Activated CD8-positive, alpha-beta T cell treated with anti-CD3 and anti-CD28 coated beads for 36 hours (primary cell): ENCODE measurements around the gene KCNMA1. TPM values are rescaled to one million over a fixed set of nuclear protein-coding genes. Genes with fewer than 3 reads are reported as not detected.

Experiments
- ATAC-seq: fragments of 200-7000 bp; cut with Tn5 transposase; one replicate; pipeline ENCODE4 v1.10.0; 2021; ENCODE audit warnings: mild to moderate bottlenecking, moderate library complexity
- CTCF ChIA-PET: fragments of 350-600 bp; sonication (Branson Sonifier 250); formaldehyde crosslinking; loops from one replicate; lab custom pipeline; 2021; ENCODE audit warnings: antibody characterized with exemption; lab: Charles Lee
- POLR2A ChIA-PET: fragments of 350-600 bp; sonication (Branson Sonifier 250); formaldehyde crosslinking; loops from one replicate; lab custom pipeline; 2021; ENCODE audit warnings: antibody characterized with exemption; lab: Charles Lee
- DNase-seq: peaks from one replicate; pipeline ENCODE4 v3.0.0-alpha.2; 2020
- H3K27ac Mint-ChIP-seq: one replicate; pipeline ENCODE4 v1.8.0; 2021; ENCODE audit warnings: mild to moderate bottlenecking, mixed read lengths
- H3K27me3 Mint-ChIP-seq: one replicate; pipeline ENCODE4 v1.8.0; 2021; ENCODE audit warnings: mixed read lengths
- H3K36me3 Mint-ChIP-seq: one replicate; pipeline ENCODE4 v1.8.0; 2021; ENCODE audit warnings: low read depth, mixed read lengths
- H3K4me1 Mint-ChIP-seq: one replicate; pipeline ENCODE4 v1.8.0; 2021; ENCODE audit warnings: low read depth, mixed read lengths
- H3K4me3 Mint-ChIP-seq: one replicate; pipeline ENCODE4 v1.8.0; 2021; ENCODE audit warnings: mild to moderate bottlenecking, moderate library complexity, mixed read lengths
- H3K9me3 Mint-ChIP-seq: one replicate; pipeline ENCODE4 v1.8.0; 2021; ENCODE audit warnings: mixed read lengths
- intact Hi-C: fragments of 100-400 bp; cut with micrococcal nuclease; formaldehyde crosslinking; loops from one replicate; pipeline ENCODE4 v1.10.0; 2022
- total RNA-seq, 2 experiments: library from RNA; stranded (reverse); gene quantifications; one replicate each; pipeline ENCODE4 v1.2.3, GENCODE V29; 2021
- TF ChIP-seq, protein P1 (sequence below): fragments of 200-600 bp; IDR thresholded peaks from one replicate; pipeline ENCODE4 v1.8.0; 2022; ENCODE audit warnings: antibody characterized with exemption, mild to moderate bottlenecking

KCNMA1 gene
- total RNA-seq, 2 experiments from 2014 or later = 0.18 TPM; not detected in 1

DNA sequence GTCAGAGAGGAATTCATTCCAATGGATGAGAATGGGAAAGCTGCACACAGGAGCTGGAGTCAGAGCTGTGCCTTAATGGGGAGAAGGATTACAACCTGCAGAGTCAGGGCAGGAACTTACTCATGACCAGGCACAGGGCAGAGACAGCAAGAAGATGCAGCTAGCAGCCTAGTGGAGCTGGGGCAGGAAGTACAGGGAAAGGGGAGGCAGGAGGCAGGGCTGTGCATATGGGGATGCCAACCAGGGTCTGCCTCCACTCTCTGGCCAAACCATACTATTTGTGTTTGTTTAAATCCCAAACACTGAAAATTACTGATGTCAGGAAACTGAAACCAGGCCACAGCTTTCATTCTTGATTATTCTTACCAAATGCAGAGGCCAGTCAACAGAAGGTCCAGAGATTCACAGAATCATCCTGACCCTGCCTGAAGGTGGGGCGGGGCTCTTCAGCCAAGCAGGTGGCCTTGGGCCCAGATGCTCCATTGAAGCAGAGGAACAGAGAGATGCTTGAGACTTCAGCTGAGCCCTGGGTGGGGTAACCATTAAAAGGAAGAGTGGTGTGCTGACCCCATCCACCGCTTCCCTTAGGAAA, 461.9 kb downstream of the KCNMA1 start:
- Mint-ChIP-seq H3K36me3 (no peaks in the 10 kb centered on the region), H3K9me3 (no peaks in the 10 kb centered on the region)
- intact Hi-C loops = loop anchor here (2.0 to 10.0 kb wide), 2 partner anchors 229 to 469 kb away; no protein-coding TSS in a partner anchor

DNA sequence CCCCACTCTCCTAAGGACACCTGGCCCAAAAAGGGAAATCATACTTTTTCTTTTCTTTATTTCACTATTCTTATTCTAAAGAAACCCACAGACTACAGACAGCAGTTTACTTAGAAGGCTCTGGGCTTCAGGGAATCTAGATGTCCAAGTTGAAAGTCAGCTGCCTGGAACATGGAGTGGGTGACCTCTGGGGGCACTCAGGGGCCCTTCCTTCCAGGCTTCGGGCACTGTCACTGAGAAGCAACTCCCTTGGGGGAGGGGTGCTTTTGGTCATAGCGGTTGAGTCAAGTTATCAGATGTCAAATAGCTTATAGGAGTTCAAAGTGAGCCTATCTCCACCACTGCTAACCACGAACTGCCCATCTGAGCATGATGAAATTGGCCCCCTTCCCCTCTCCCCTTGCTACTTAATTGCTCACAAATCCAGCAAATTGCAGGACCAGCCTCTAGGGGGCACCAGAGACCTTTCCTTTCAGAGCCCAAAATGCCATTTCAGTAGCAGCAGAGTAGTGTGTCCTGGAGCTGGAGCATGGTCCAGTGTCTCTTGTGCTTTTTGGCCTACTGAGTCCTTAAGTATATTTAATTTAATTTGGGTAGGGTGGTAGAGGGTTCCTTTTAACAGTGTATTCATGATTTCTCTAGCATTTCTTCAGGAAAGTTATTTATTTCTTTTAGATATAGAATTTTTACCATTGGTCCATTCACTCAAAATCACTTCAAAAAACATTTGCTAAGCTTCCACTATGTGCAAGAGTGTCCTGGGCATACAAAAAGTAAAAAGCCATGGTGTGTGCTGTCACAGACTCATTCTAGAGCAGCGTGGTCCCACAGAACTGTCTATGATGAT, 463.8 kb downstream of the KCNMA1 start:
- peaks cover 1% of the 10 kb centered on the region for H3K27me3 Mint-ChIP-seq
- ChIA-PET CTCF (interaction anchor here (0.6 to 7.9 kb wide), 36 partner anchors 8 to 543 kb away, joined by 3 to 161 read pairs (median 4); no protein-coding TSS in a partner anchor), POLR2A (no interaction called here)
- TF ChIP-seq, protein P1, sequence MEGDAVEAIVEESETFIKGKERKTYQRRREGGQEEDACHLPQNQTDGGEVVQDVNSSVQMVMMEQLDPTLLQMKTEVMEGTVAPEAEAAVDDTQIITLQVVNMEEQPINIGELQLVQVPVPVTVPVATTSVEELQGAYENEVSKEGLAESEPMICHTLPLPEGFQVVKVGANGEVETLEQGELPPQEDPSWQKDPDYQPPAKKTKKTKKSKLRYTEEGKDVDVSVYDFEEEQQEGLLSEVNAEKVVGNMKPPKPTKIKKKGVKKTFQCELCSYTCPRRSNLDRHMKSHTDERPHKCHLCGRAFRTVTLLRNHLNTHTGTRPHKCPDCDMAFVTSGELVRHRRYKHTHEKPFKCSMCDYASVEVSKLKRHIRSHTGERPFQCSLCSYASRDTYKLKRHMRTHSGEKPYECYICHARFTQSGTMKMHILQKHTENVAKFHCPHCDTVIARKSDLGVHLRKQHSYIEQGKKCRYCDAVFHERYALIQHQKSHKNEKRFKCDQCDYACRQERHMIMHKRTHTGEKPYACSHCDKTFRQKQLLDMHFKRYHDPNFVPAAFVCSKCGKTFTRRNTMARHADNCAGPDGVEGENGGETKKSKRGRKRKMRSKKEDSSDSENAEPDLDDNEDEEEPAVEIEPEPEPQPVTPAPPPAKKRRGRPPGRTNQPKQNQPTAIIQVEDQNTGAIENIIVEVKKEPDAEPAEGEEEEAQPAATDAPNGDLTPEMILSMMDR = peak; percentile 87
- intact Hi-C loops = loop anchor here (2.0 to 10.0 kb wide), 2 partner anchors 231 to 471 kb away; no protein-coding TSS in a partner anchor
- H3K4me1 Mint-ChIP-seq = no peaks in the 10 kb centered on the region
- no peak overlapping the region for H3K27ac Mint-ChIP-seq
- peak; percentile 66 for ATAC-seq
- DNase-seq = peak; percentile 84
- no peaks in the 10 kb centered on the region for H3K9me3 Mint-ChIP-seq
- no peak overlapping the region for H3K4me3 Mint-ChIP-seq
- H3K36me3 Mint-ChIP-seq = no peaks in the 10 kb centered on the region

More for the DNA sequence above, 461.9 kb downstream of the KCNMA1 start:
- Mint-ChIP-seq H3K27ac (no peak overlapping the region), H3K4me1 (no peaks in the 10 kb centered on the region), H3K4me3 (no peak overlapping the region), H3K27me3 (peaks cover 1% of the 10 kb centered on the region)
- ATAC-seq = no peak
- no peak for DNase-seq
- CTCF ChIA-PET = interaction anchor here (1.1 to 7.9 kb wide), 5 partner anchors 10 to 536 kb away, joined by 3 to 161 read pairs (median 17); no protein-coding TSS in a partner anchor
- POLR2A ChIA-PET = no interaction called here
- TF ChIP-seq, protein P1 = no peak

DNA sequence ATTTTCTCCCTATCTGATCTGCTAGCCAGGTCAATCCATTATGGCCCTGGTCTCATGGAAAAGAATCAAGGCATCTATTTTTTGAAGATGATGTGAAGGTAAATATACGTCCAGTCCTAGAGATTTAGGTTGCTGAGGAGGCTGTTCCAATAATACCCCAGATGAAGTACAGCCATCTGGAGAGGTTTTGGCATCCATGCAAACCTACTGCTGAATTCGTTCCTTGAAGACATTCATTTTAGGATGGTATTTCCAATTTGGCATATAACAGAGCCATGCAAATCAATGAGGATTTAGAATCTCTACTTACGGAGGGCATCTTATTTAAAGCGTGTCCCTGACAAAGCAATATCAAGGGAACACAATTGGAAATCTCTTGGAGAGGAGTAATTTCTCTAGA, 465.5 kb downstream of the KCNMA1 start:
- Mint-ChIP-seq H3K27ac (no peak overlapping the region), H3K27me3 (peaks cover 3% of the 10 kb centered on the region), H3K4me1 (no peaks in the 10 kb centered on the region), H3K4me3 (no peak overlapping the region), H3K9me3 (no peaks in the 10 kb centered on the region), H3K36me3 (no peaks in the 10 kb centered on the region)
- DNase-seq (no peak), ATAC-seq (no peak)
- ChIA-PET CTCF (interaction anchor here (0.7 to 7.9 kb wide), 3 partner anchors 218 to 478 kb away, joined by 3 to 161 read pairs (median 3); no protein-coding TSS in a partner anchor), POLR2A (interaction anchor here (1.0 kb wide), 1 partner anchor 473 kb away, joined by 4 read pairs; no protein-coding TSS in a partner anchor)
- intact Hi-C loops = loop anchor here (10.0 kb wide), 1 partner anchor 233 kb away; no protein-coding TSS in a partner anchor
- TF ChIP-seq, protein P1 = no peak

GRCh38 chr10:77168861-77169260, 468.7 kb downstream of the KCNMA1 start:
- Mint-ChIP-seq H3K27me3 (peaks cover 18% of the 10 kb centered on the region), H3K4me1 (no peaks in the 10 kb centered on the region), H3K4me3 (no peak overlapping the region), H3K27ac (no peak overlapping the region), H3K36me3 (no peaks in the 10 kb centered on the region), H3K9me3 (no peaks in the 10 kb centered on the region)
- ATAC-seq (no peak), DNase-seq (no peak)
- ChIA-PET POLR2A (no interaction called here), CTCF (interaction anchor here (1.3 to 6.0 kb wide), 3 partner anchors 82 to 543 kb away, joined by 3 to 74 read pairs (median 7); no protein-coding TSS in a partner anchor)
- intact Hi-C loops = loop anchor here (5.0 kb wide), 1 partner anchor 543 kb away; no protein-coding TSS in a partner anchor
- TF ChIP-seq, protein P1 = no peak
